DOHH2 (cell line): ENCODE results near the gene ANGPTL1.
"Not testable (repeated sequence)": the region's sequence is repeated elsewhere in the genome, so short reads cannot be mapped to it uniquely, and the experiment has no call there.

Experiments used
- H3F3A ChIP-seq: fragments of 200-600 bp; sonication (generic), shearing (Covaris generic); 2 replicates; pipeline ENCODE4 v1.6.0; 2016; ENCODE audit warnings: antibody characterized with exemption, mild to moderate bottlenecking; ENCODE audit not compliant: control insufficient read depth, insufficient read depth
- H3K27ac ChIP-seq: fragments of 200-600 bp; sonication (generic); 2 replicates; pipeline ENCODE4 v1.5.1; 2014; ENCODE audit warnings: low read depth, mild to moderate bottlenecking, low read length, moderate library complexity
- H3K27me3 ChIP-seq: fragments of 200-600 bp; sonication (generic); 2 replicates; pipeline ENCODE4 v1.6.1; 2014; ENCODE audit warnings: mild to moderate bottlenecking, low read length, mixed read lengths; ENCODE audit not compliant: control insufficient read depth
- H3K36me3 ChIP-seq: fragments of 200-600 bp; sonication (generic); 2 replicates; pipeline ENCODE4 v1.6.1; 2014; ENCODE audit warnings: mild to moderate bottlenecking, low read length, moderate library complexity, mixed read lengths; ENCODE audit not compliant: control insufficient read depth
- H3K4me1 ChIP-seq: fragments of 200-600 bp; sonication (generic); 2 replicates; pipeline ENCODE4 v1.6.1; 2014; ENCODE audit warnings: mild to moderate bottlenecking, low read length, mixed read lengths; ENCODE audit not compliant: control insufficient read depth
- H3K4me2 ChIP-seq: fragments of 200-600 bp; sonication (generic); 2 replicates; pipeline ENCODE4 v1.6.0; 2014; ENCODE audit warnings: mild to moderate bottlenecking, low read length, moderate library complexity
- H3K4me3 ChIP-seq: fragments of 200-600 bp; sonication (generic); 2 replicates; pipeline ENCODE4 v1.5.1; 2014; ENCODE audit warnings: mild to moderate bottlenecking, low read length, mixed read lengths
- H3K79me2 ChIP-seq: fragments of 200-600 bp; sonication (generic); 2 replicates; pipeline ENCODE4 v1.6.1; 2014; ENCODE audit warnings: mild to moderate bottlenecking, low read length, mixed read lengths; ENCODE audit not compliant: control insufficient read depth
- H3K9me2 ChIP-seq: fragments of 200-600 bp; sonication (generic); replicated peaks from 2 replicates; pipeline ENCODE4 v1.6.1; 2014; ENCODE audit warnings: mild to moderate bottlenecking, low read length, mixed read lengths; ENCODE audit not compliant: control insufficient read depth
- H3K9me3 ChIP-seq: fragments of 200-600 bp; sonication (generic); 2 replicates; pipeline ENCODE4 v1.6.1; 2014; ENCODE audit warnings: antibody characterized with exemption, low read length, mixed read lengths; ENCODE audit not compliant: control insufficient read depth, insufficient read depth
- H4K20me1 ChIP-seq: fragments of 200-600 bp; sonication (generic); 2 replicates; pipeline ENCODE4 v1.6.0; 2014; ENCODE audit warnings: low read depth, mild to moderate bottlenecking, antibody characterized with exemption, low read length, moderate library complexity; ENCODE audit not compliant: control insufficient read depth, insufficient read depth
- CTCF ChIP-seq: fragments of 200-600 bp; sonication (generic); IDR thresholded peaks from one replicate; pipeline ENCODE4 v1.5.1; 2014; ENCODE audit warnings: antibody characterized with exemption, mild to moderate bottlenecking, low read depth, low read length; ENCODE audit not compliant: poor library complexity, severe bottlenecking
- EZH2phosphoT487 ChIP-seq: fragments of 200-600 bp; sonication (generic); IDR thresholded peaks from 2 replicates; pipeline ENCODE4 v1.6.1; 2017; ENCODE audit warnings: borderline replicate concordance, mild to moderate bottlenecking, antibody characterized with exemption, low read length, moderate library complexity, mixed read lengths

ANGPTL1 gene

GRCh38 chr1:178849918-178850317 lies 21.0 kb downstream of the ANGPTL1 start:
- H3F3A ChIP-seq = peaks cover 10% of the 10 kb centered on the region; the same call in 1 of the 2 replicates
- TF ChIP-seq EZH2phosphoT487 (no peak), CTCF (no peak)

DNA sequence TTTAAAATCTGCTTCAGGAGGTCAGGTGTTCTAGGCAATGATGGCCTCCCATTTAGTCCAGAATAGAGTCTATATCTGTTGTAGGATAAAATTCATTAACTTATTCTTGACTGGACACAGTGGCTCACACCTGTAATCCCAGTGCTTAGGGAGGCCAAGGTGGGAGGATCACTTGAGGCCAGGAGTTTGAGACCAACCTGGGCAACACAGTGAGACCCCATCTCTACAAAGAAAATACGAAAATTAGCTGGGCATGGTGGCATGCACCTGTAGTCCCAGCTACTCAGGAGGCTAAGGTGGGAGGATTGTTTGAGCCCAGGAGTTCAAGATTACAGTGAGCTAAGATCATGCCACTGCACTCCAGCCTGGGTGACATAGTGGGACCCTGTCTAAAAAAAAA lies 23.0 kb downstream of the ANGPTL1 start:
- not testable (repeated sequence) for H3K9me2 ChIP-seq, H3F3A ChIP-seq, H3K4me1 ChIP-seq, H3K9me3 ChIP-seq, H3K27me3 ChIP-seq, H4K20me1 ChIP-seq, H3K4me2 ChIP-seq, H3K27ac ChIP-seq, H3K4me3 ChIP-seq, H3K79me2 ChIP-seq
- H3K36me3 ChIP-seq = peaks cover 52% of the 10 kb centered on the region

More at GRCh38 chr1:178849918-178850317, 21.0 kb downstream of the ANGPTL1 start:
- Histone ChIP-seq H4K20me1 (peaks cover 3% of the 10 kb centered on the region; the same call in 1 of the 2 replicates), H3K27me3 (no peaks in the 10 kb centered on the region), H3K79me2 (no peaks in the 10 kb centered on the region), H3K4me1 (no peaks in the 10 kb centered on the region), H3K4me3 (no peak overlapping the region), H3K36me3 (peaks cover 51% of the 10 kb centered on the region), H3K9me2 (no peaks in the 10 kb centered on the region), H3K4me2 (no peak overlapping the region), H3K27ac (no peak overlapping the region), H3K9me3 (no peaks in the 10 kb centered on the region)

DNA sequence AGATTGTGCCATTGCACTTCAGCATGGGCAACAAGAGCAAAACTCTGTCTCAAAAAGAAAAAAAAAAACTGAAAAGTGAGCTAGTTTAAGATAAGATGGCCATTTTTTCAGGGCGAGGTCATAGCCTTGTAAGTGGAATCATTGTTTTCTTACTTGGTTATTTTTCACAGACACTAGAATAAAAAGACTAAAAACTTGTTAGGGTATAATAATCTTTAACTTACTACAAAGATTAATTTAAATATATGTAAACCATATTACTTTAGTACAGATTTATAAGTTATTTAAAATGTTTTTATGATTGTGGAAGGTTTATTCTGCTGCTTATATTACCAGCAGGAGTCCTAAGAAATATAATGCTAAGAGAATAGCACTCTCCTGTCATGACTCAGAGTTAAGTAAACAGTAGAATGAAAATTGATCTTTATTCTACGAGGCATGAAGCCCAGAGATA lies 23.5 kb downstream of the ANGPTL1 start:
- H3K4me1 ChIP-seq = no peaks in the 10 kb centered on the region
- no peak overlapping the region for H3K4me2 ChIP-seq
- H4K20me1 ChIP-seq = peaks cover 3% of the 10 kb centered on the region; the same call in 1 of the 2 replicates
- H3K9me2 ChIP-seq = no peaks in the 10 kb centered on the region
- peaks cover 8% of the 10 kb centered on the region; the same call in 1 of the 2 replicates for H3F3A ChIP-seq
- no peaks in the 10 kb centered on the region for H3K79me2 ChIP-seq
- TF ChIP-seq EZH2phosphoT487 = no peak
- TF ChIP-seq CTCF = no peak
- peaks cover 47% of the 10 kb centered on the region for H3K36me3 ChIP-seq
- H3K4me3 ChIP-seq = no peak overlapping the region
- H3K27me3 ChIP-seq = no peaks in the 10 kb centered on the region
- H3K27ac ChIP-seq = no peak overlapping the region
- no peaks in the 10 kb centered on the region for H3K9me3 ChIP-seq

- H3K27ac ChIP-seq = no peak overlapping the region
- peaks cover 39% of the 10 kb centered on the region for H3K36me3 ChIP-seq
- TF ChIP-seq EZH2phosphoT487 = no peak
- TF ChIP-seq CTCF = no peak
These were observed 24.6 kb downstream of the ANGPTL1 start for GRCh38 chr1:178846306-178846705.

More at GRCh38 chr1:178846306-178846705, 24.6 kb downstream of the ANGPTL1 start:
- Histone ChIP-seq H3K27me3 (no peaks in the 10 kb centered on the region), H3F3A (peaks cover 8% of the 10 kb centered on the region; the same call in 1 of the 2 replicates), H3K4me3 (no peak overlapping the region), H3K4me1 (no peaks in the 10 kb centered on the region), H3K9me2 (no peaks in the 10 kb centered on the region), H3K4me2 (no peak overlapping the region), H4K20me1 (peaks cover 3% of the 10 kb centered on the region; the same call in 1 of the 2 replicates), H3K9me3 (no peaks in the 10 kb centered on the region), H3K79me2 (no peaks in the 10 kb centered on the region)
